Tibial nerve (tissue), 4 donors: ENCODE measurements around the gene PFN3. TPM values are rescaled to one million over a fixed set of nuclear protein-coding genes. Genes with fewer than 3 reads are reported as not detected.

Source experiments
- DNase-seq, 2 donors: peaks; one replicate each; pipeline ENCODE4 v3.0.0-alpha.2; 2019; ENCODE audit warnings: low spot score in 2 of 2
- H3K27ac ChIP-seq, 4 donors: fragments of 200-600 bp; sonication (generic) in 3 of 4; one replicate each; pipeline ENCODE4 v1.5.1; 2017 to 2019; ENCODE audit warnings: mild to moderate bottlenecking in 1 of 4
- H3K27me3 ChIP-seq, 2 donors: fragments of 200-600 bp; sonication (generic) in 1 of 2; one replicate each; pipeline versions ENCODE4 v1.5.1 to v1.6.0; 2017 to 2019
- H3K36me3 ChIP-seq, 3 donors: fragments of 200-600 bp; sonication (generic); one replicate each; pipeline ENCODE4 v1.5.1; 2018 to 2019
- H3K4me1 ChIP-seq, 4 donors: fragments of 200-600 bp; sonication (generic) in 3 of 4; one replicate each; pipeline ENCODE4 v1.5.1; 2017 to 2019
- H3K4me3 ChIP-seq, 4 donors: fragments of 200-600 bp; sonication (generic) in 3 of 4; one replicate each; pipeline ENCODE4 v1.5.1; 2017 to 2019; ENCODE audit warnings: mild to moderate bottlenecking in 1 of 4, moderate library complexity in 1 of 4
- H3K9me3 ChIP-seq, 4 donors: fragments of 200-600 bp; sonication (generic) in 3 of 4; one replicate each; pipeline ENCODE4 v1.5.1; 2017 to 2019
- CTCF ChIP-seq, 5 experiments: fragments of 200-600 bp in 3 of 5; fragments of 450-650 bp in 2 of 5; sonication (generic) in 3 of 5; IDR thresholded peaks; one replicate each; pipeline ENCODE4 v1.5.1; 2016 to 2019; ENCODE audit warnings: antibody characterized with exemption in 5 of 5, mild to moderate bottlenecking in 3 of 5, moderate library complexity in 2 of 5
- EP300 ChIP-seq, 2 donors: sonication (generic); formaldehyde crosslinking; IDR thresholded peaks; one replicate each; pipeline ENCODE4 v1.6.1; 2017; ENCODE audit warnings: antibody characterized with exemption in 2 of 2, mild to moderate bottlenecking in 1 of 2
- POLR2A ChIP-seq, 2 donors: fragments of 450-650 bp; IDR thresholded peaks; one replicate each; pipeline ENCODE4 v1.6.1; 2017; ENCODE audit warnings: antibody characterized with exemption in 2 of 2, mild to moderate bottlenecking in 2 of 2, moderate library complexity in 2 of 2
- WGBS, 2 donors: methylation state at CpG; one replicate each; pipeline ENCODE4 v1.1.5; 2018; 5-methylcytosine and 5-hydroxymethylcytosine counted together
- total RNA-seq, 4 donors: library from RNA; depleted of rRNA; stranded (reverse); fragments of >200 nt; gene quantifications; one replicate each; pipeline ENCODE4 v1.1.0, GENCODE V29; 2016

Gene PFN3
- total RNA-seq, 4 donors from 2014 or later = not detected

GRCh38 chr5:177366528-177367322 lies 33.7 kb downstream of the PFN3 start:
- H3K27me3 ChIP-seq = peaks cover 0 to 6% of the 10 kb centered on the region in 2 donors
- H3K36me3 ChIP-seq = no peaks in the 10 kb centered on the region
- WGBS, 2 donors = 18 to 26% methylated on average over 34 of the region's 36 CpGs
- DNase-seq = peak; percentile 70 to 72
- peak overlapping the region; percentile 31 to 58 (median 44) for H3K4me3 ChIP-seq
- peaks cover 0 to 62% (median 28%) of the 10 kb centered on the region in 4 donors for H3K4me1 ChIP-seq
- H3K27ac ChIP-seq = peak overlapping the region; percentile 60 to 90 (median 84)
- TF ChIP-seq CTCF (IDR thresholded peaks at IDR 0.05) (no peak), EP300 (IDR thresholded peaks at IDR 0.05) (peak; percentile 22), POLR2A (IDR thresholded peaks at IDR 0.05) (peak in 1 of 2 donors; percentile 44)
- H3K9me3 ChIP-seq = no peaks in the 10 kb centered on the region

- no peaks in the 10 kb centered on the region for H3K36me3 ChIP-seq
- H3K27ac ChIP-seq = peak overlapping the region; percentile 60 to 90 (median 84)
- DNase-seq = no peak
- H3K4me3 ChIP-seq = no peak overlapping the region
- peaks cover 0 to 57% (median 26%) of the 10 kb centered on the region in 4 donors for H3K4me1 ChIP-seq
- WGBS, 2 donors = 72 to 78% methylated on average over 7 to 13 of the region's 14 CpGs
- H3K27me3 ChIP-seq = no peaks in the 10 kb centered on the region
- TF ChIP-seq POLR2A (IDR thresholded peaks at IDR 0.05) (no peak), CTCF (IDR thresholded peaks at IDR 0.05) (no peak), EP300 (IDR thresholded peaks at IDR 0.05) (no peak)
- H3K9me3 ChIP-seq = no peaks in the 10 kb centered on the region
Observed at GRCh38 chr5:177365845-177366527, 34.5 kb downstream of the PFN3 start.

- Histone ChIP-seq H3K27ac (no peak overlapping the region), H3K9me3 (no peaks in the 10 kb centered on the region), H3K4me3 (no peak overlapping the region), H3K4me1 (peaks cover 0 to 57% (median 26%) of the 10 kb centered on the region in 4 donors), H3K36me3 (no peaks in the 10 kb centered on the region), H3K27me3 (no peaks in the 10 kb centered on the region)
- WGBS, 2 donors = 74 to 82% methylated on average over 11 of the region's 11 CpGs
- TF ChIP-seq EP300 (IDR thresholded peaks at IDR 0.05) (no peak), POLR2A (IDR thresholded peaks at IDR 0.05) (no peak), CTCF (IDR thresholded peaks at IDR 0.05) (no peak)
- no peak for DNase-seq
Observed at GRCh38 chr5:177364159-177364962, 36.1 kb downstream of the PFN3 start.

GRCh38 chr5:177363565-177363964 lies 36.9 kb downstream of the PFN3 start:
- Histone ChIP-seq H3K9me3 (no peaks in the 10 kb centered on the region), H3K4me1 (peaks cover 0 to 56% (median 30%) of the 10 kb centered on the region in 4 donors), H3K4me3 (peak overlapping the region in 3 of 4 donors; percentile 14 to 53 (median 30)), H3K27me3 (no peaks in the 10 kb centered on the region), H3K36me3 (no peaks in the 10 kb centered on the region), H3K27ac (peak overlapping the region in 1 of 4 donors; percentile 66)
- no peak for TF ChIP-seq EP300 (IDR thresholded peaks at IDR 0.05)
- TF ChIP-seq POLR2A (IDR thresholded peaks at IDR 0.05) = no peak
- no peak for TF ChIP-seq CTCF (IDR thresholded peaks at IDR 0.05)
- DNase-seq = no peak
- WGBS, 2 donors = 44 to 50% methylated on average over 10 of the region's 10 CpGs
